AG20443 (cell line): ENCODE data around the gene PAX6.

Source experiments
- DNase-seq: peaks from one replicate; pipeline ENCODE4 v3.0.0; 2012; ENCODE audit warnings: low spot score, mixed read lengths

Gene PAX6

DNA sequence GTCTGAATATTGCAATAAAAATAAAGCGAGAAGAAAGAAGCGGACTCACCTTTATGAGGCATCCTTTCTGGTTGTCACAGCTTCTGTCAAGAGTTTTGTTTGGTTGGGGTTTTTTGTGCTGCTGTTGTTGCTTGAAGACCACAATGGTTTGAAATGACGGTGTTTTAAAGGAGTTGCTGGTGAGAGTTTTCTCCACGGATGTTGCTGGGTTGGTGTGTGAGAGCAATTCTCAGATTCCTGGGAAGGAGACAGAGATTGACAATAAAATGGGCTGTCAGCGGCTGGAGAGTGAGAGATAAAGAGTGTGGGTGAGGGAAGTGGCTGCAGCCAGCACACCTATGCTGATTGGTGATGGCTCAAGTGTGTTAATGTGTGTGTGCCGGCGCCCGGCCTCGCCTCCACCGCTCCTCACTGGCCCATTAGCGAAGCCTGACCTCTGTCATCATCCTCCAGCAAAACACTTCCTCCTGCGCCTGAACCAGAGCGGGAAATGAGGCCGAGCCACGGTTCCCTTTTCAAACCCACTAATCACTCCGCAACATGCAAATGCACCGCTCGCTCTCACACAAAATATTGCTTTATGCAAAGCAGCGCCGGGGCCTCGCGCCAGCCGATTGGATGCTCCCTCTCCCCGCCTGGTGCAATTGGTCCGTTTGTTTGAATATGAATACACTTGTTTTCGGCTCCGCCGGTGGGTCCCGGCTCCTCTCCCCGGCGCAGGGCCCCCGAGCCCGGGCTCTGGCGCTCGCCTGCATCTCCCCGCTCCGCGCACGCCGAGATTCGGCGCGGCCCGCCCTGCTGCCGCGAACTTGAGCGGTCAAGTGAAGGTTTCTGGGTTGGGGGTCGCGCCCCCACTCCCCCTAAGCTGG lies at the start of gene PAX6:
Gene PAX6 (minus strand): TSS at position 544 of the 869 bp plus-strand sequence. CDS start 4,911 bp downstream, outside the sequence.
- peak; percentile 63 for DNase-seq

DNA sequence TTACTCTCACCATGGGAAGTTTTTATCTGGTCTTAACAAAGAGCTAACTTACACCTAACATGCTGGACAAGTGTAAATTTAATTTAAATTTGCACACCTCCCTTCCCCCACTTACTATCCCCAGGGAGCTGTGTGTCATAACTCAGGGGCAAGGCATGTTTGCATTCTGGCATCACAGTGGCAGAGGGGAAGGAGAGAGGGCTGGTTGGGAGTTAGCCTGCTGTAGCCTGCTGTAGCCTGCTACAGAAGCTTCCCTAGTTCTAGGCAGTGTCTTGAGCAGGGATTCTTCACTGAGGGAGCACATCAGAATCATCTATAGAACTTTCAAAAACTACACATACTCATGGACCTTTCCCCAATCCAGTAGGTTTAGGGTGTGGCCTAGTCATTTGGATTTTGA lies 49.3 kb upstream of the PAX6 start:
- no peak for DNase-seq

GRCh38 chr11:31856248-31856647 lies 45.1 kb upstream of the PAX6 start:
- no peak for DNase-seq

DNA sequence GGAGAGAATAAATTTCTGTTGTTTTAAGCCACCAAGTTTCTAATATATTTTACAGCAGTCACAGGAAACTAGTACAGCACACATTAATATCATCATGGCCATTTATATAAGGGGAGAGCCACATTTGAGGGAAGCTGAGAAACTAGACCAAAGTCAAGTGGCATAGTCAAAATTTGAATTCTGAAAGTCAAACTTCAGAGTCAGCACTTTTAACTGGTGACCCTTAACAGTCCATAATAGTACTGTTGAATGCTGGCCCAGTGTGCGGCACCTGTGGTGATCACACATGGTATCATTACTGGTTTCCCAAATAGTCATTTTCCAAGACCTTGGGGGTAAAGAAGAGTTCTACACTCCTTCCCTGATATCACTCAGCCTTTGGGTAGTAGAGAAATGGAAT lies 44.3 kb upstream of the PAX6 start:
- no peak for DNase-seq

- no peak for DNase-seq
These were observed 39.2 kb upstream of the PAX6 start for GRCh38 chr11:31850365-31850764.

DNA sequence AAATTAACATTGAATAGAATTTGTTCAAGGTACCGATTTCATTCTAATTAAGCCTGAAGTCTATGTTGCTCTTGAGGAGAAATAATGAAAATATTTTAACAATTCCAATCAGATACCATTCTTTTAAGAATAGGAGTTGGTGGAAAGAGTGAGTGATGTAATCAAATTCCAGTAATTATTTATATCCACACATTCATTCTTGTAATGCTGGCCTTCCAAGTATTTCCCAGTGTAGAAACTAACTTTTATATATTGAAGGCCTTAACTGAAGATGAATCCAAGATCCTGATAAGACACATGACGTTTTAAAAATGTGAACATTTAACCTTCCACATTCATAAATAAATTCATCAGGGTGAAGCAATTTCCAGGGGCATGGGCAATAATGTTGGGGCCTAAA lies 36.6 kb upstream of the PAX6 start:
- no peak for DNase-seq

DNA sequence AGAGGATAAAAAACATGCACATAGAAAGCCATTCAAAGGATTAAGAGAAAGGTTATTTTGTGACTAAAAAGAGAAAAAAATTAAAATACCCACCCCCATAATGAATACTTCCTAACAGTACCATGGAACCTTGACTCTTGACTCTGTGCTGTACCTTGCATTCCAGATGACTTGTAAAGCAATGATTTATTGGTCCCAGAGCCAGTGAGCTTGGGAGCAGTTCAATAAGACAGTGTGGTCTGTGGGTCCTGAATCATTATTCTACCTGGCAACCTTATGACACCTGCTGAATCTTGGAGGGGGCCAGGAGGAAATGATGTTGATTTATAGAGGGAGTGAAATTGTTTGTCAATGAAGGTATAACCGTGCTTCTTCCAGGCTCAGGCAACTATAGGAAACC lies 34.2 kb upstream of the PAX6 start:
- no peak for DNase-seq

- no peak for DNase-seq
These were observed 33.2 kb upstream of the PAX6 start for GRCh38 chr11:31844351-31844750.

- no peak for DNase-seq
These were observed 30.3 kb upstream of the PAX6 start for GRCh38 chr11:31841435-31841834.

DNA sequence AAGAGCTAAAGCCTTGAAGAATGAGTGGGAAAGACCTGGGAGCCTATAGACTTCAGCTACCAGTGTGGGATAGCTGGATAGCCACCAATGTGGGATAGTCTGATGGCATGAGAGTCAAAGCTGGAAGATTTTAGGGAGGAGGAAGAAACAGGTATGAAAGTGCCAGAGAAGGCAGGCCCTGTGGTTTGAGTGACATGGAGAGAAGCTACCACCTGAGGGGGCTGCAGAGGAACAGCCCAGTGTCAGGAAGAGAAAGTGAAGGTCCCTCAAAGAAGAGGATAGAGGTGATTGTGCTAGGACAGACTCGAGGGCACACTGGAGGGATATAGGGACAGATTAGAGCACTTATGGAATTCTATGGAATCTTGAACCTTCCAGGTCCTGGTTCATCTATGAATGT lies 23.1 kb upstream of the PAX6 start:
- no peak for DNase-seq

GRCh38 chr11:31830406-31830805 lies 19.3 kb upstream of the PAX6 start:
- no peak for DNase-seq

GRCh38 chr11:31828217-31828616 lies 17.1 kb upstream of the PAX6 start:
- DNase-seq = no peak

GRCh38 chr11:31827455-31828206 lies 16.5 kb upstream of the PAX6 start:
- DNase-seq = peak; percentile 24

DNA sequence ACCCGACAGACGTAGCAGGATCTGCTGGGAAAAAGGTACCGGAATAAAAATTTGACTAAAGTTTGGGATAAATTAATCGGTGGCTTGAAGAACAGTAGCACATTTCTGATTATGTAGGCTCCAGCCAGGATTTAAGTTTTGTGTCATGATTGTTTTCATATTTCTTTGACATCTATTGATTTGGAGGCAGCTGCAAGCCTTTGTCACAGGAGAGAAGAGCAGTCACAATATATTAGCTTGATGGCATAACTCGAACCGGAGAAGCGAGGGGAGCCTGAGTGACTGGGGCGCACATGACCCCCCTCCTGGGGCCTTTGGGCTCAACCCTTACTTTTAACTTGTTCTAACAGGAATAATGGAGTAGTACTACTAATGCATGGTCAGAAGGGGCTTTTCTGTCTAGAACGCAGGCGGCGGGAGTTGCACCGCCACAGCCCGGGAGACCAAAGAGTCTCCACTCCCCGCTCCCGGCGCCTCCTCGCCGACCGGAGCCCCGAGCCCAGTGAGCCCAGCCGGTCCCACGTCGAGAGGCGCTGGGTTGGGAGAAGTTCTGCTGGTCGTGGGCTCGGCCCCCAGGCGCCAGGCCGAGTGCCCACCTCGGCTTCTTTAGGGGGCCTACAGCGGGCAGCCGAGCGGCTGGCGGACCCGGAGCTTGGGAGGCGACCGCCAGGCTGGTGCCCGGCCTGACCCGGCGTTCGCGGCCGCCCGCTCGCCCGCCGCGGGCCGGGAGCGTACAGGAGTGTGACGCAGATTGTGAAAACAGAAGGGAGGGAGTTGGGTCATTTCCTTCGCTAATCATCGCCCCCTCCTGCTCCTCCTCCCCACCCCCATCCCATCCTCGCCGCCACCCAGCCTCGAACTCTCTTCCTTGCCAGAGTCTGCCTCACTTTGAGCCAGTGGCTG lies 15.7 kb upstream of the PAX6 start:
- DNase-seq = peak; percentile 50

- DNase-seq = no peak
These were observed 14.8 kb upstream of the PAX6 start for GRCh38 chr11:31825838-31826484.

- DNase-seq = no peak
These were observed 14.0 kb upstream of the PAX6 start for GRCh38 chr11:31824879-31825837.

DNA sequence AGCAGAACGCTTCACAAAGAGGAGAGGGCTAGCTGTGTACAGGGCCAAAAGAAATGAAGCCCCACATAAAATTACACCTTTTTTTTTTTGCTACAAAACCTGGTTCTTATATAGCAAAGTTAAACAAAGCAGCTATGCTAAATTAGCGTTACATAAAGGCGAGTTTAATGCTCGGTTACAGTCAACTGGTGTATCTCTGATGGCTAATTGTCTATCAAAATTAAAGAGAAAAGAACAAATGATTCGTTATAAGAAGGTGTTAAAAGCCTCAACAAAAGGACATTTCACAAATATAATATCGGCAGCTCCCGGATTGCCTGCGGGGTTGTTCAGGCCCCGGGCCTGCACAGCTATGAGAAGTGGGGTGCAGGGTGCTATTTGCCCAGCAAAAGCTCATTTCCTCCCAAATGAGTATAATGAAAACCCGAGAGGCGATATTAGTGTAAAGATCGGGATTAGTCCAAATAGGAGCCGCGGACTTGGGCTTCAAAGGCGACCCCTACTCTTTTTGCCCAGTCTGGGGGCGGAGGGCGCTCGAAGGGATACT lies 13.3 kb upstream of the PAX6 start:
- no peak for DNase-seq

DNA sequence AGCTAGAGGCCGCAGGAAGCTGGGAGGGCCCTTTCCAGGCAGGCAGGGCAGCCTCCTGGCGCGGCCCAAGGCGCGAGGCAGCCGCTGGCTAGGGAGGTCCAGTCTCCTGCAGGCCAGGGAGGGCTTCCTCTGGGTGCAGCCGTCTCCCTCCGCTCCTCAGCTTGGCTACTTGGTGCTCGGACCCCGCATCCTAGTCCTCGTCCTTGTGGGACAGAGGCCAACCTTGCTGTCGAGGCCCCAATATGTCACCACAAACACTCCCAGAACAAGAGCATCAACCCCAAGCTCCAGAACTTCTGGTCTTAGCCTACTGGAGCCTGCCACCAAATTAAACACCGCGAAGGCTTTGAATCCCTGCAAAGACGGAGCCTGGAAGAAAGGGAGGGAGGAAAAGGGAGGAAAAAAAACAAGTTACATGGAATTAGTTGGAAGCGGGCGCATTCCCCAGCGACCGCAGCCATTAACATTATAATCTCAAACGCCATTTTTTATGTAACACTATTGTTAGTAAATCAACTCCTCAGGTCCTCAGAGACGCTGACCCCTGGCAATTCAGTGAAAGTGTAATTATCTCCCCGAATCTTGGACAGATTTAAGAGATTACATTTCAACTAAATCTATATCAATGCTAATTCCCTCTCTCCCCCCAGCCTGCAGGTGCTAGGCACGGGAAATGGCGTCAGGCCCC lies 12.7 kb upstream of the PAX6 start:
- DNase-seq = no peak

GRCh38 chr11:31822927-31823643 lies 12.0 kb upstream of the PAX6 start:
- DNase-seq = no peak
